Measurements from ENCODE around the gene HERC5.

Gene HERC5

GRCh38 chr4:88439161-88439760 lies 17.7 kb upstream of the HERC5 start:
- no peak overlapping the region for H3K4me3 ChIP-seq (replicated peaks; ENCODE audit: low read depth, low read length)
- DNase-seq (ENCODE audit: extremely low read depth, low read depth) = no peak
- no peak for TF ChIP-seq CTCF (IDR thresholded peaks at IDR 0.05; ENCODE audit: low read depth, low read length, missing control alignments)

GRCh38 chr4:88440146-88440545 lies 16.8 kb upstream of the HERC5 start:
- DNase-seq (ENCODE audit: extremely low read depth, low read depth) = no peak
- no peak for TF ChIP-seq CTCF (IDR thresholded peaks at IDR 0.05; ENCODE audit: low read depth, low read length, missing control alignments)
- no peak overlapping the region for H3K4me3 ChIP-seq (replicated peaks; ENCODE audit: low read depth, low read length)

GRCh38 chr4:88441696-88442095 lies 15.2 kb upstream of the HERC5 start:
- no peak for DNase-seq (ENCODE audit: extremely low read depth, low read depth)
- TF ChIP-seq CTCF (IDR thresholded peaks at IDR 0.05; ENCODE audit: low read depth, low read length, missing control alignments) = no peak
- no peak overlapping the region for H3K4me3 ChIP-seq (replicated peaks; ENCODE audit: low read depth, low read length)

GRCh38 chr4:88442689-88443191 lies 14.2 kb upstream of the HERC5 start:
- no peak for TF ChIP-seq CTCF (IDR thresholded peaks at IDR 0.05; ENCODE audit: low read depth, low read length, missing control alignments)
- no peak for DNase-seq (ENCODE audit: extremely low read depth, low read depth)

GRCh38 chr4:88443486-88443885 lies 13.4 kb upstream of the HERC5 start:
- no peak for DNase-seq (ENCODE audit: extremely low read depth, low read depth)
- TF ChIP-seq CTCF (IDR thresholded peaks at IDR 0.05; ENCODE audit: low read depth, low read length, missing control alignments) = no peak
- no peak overlapping the region for H3K4me3 ChIP-seq (replicated peaks; ENCODE audit: low read depth, low read length)

More at GRCh38 chr4:88442689-88443191, 14.2 kb upstream of the HERC5 start:
- H3K4me3 ChIP-seq (replicated peaks; ENCODE audit: low read depth, low read length) = no peak overlapping the region

GRCh38 chr4:88445252-88445651 lies 11.7 kb upstream of the HERC5 start:
- TF ChIP-seq CTCF (IDR thresholded peaks at IDR 0.05; ENCODE audit: low read depth, low read length, missing control alignments) = no peak
- no peak for DNase-seq (ENCODE audit: extremely low read depth, low read depth)
- no peak overlapping the region for H3K4me3 ChIP-seq (replicated peaks; ENCODE audit: low read depth, low read length)

GRCh38 chr4:88446124-88446523 lies 10.8 kb upstream of the HERC5 start:
- no peak overlapping the region for H3K4me3 ChIP-seq (replicated peaks; ENCODE audit: low read depth, low read length)
- TF ChIP-seq CTCF (IDR thresholded peaks at IDR 0.05; ENCODE audit: low read depth, low read length, missing control alignments) = no peak
- DNase-seq (ENCODE audit: extremely low read depth, low read depth) = no peak

Measured in HFF-Myc (cell line).